HepG2 (cell line): ENCODE measurements around the gene GDPD5. TPM values are rescaled to one million over a fixed set of nuclear protein-coding genes. Genes with fewer than 3 reads are reported as not detected.

Experiments
- ATAC-seq: fragments of 200-7000 bp; cut with Tn5 transposase; 3 replicates; pipeline ENCODE4 v1.9.1; 2020; ENCODE audit warnings: mild to moderate bottlenecking, moderate library complexity
- BruUV-seq: library from RNA; stranded (reverse); fragments of 400-500 nt; replicated peaks from 2 replicates; lab custom pipeline; 2021; lab: Mats Ljungman, UMichigan
- CTCF ChIA-PET: fragments of 300-600 bp; formaldehyde crosslinking; extraction: SDS; loops from one replicate; lab custom pipeline; 2021; ENCODE audit warnings: low total read pairs, inconsistent platforms, low intra/inter-chr PET ratio; lab: Yijun Ruan, JAX
- POLR2A ChIA-PET: fragments of 350-600 bp; sonication (Branson Sonifier 250); formaldehyde crosslinking; loops from one replicate; lab custom pipeline; 2020; ENCODE audit warnings: antibody characterized with exemption, inconsistent platforms; lab: Yijun Ruan, JAX
- DNase-seq: peaks from one replicate; pipeline ENCODE4 v3.0.0-alpha.2; 2015; ENCODE audit warnings: low spot score
- FAIRE-seq: peaks from 3 replicates; lab custom pipeline; 2011; peaks lifted over from hg19 to GRCh38; lab: Jason Lieb, UNC
- H2AFZ ChIP-seq: one replicate; pipeline ENCODE4 v1.6.1; 2011; ENCODE audit warnings: low read length, inconsistent platforms
- H3K27ac ChIP-seq: fragments of 300-600 bp; 3 replicates; pipeline ENCODE4 v1.8.0; 2011; ENCODE audit warnings: mixed run types, mild to moderate bottlenecking, mixed read lengths, low read length, inconsistent platforms; ENCODE audit not compliant: insufficient read depth; ENCODE audit errors: extremely low read length
- H3K27me3 ChIP-seq, 2 experiments: fragments of 200-600 bp in 1 of 2; 2 replicates in 1 of 2; 3 replicates in 1 of 2; pipeline versions ENCODE4 v1.6.0 to v1.8.0; 2011; ENCODE audit warnings: low read length in 2 of 2, mild to moderate bottlenecking in 2 of 2, moderate library complexity in 2 of 2, inconsistent platforms in 1 of 2; ENCODE audit not compliant: insufficient read depth in 2 of 2, control insufficient read depth in 1 of 2
- H3K36me3 ChIP-seq, 2 experiments: fragments of 200-600 bp in 1 of 2; replicated peaks in 1 of 2; 2 replicates in 1 of 2; 3 replicates in 1 of 2; pipeline versions ENCODE4 v1.5.1 to v1.8.0; 2011; ENCODE audit warnings: low read length in 2 of 2, inconsistent platforms in 1 of 2; ENCODE audit not compliant: insufficient read depth in 2 of 2, control insufficient read depth in 1 of 2
- H3K4me1 ChIP-seq: 2 replicates; pipeline ENCODE4 v1.5.1; 2012; ENCODE audit warnings: low read length, inconsistent platforms; ENCODE audit not compliant: insufficient read depth
- H3K4me2 ChIP-seq: 2 replicates; pipeline ENCODE4 v1.6.0; 2011; ENCODE audit warnings: low read depth, low read length, inconsistent platforms
- H3K4me3 ChIP-seq, 3 experiments: fragments of 200-600 bp in 1 of 3; sonication (generic), shearing (Covaris generic) in 1 of 3; replicated peaks in 1 of 3; 2 replicates each; pipeline ENCODE4 v1.5.1; 2011 to 2016; ENCODE audit warnings: low read length in 3 of 3, inconsistent platforms in 2 of 3, low read depth in 2 of 3, mild to moderate bottlenecking in 2 of 3, control low read depth in 1 of 3, mixed read lengths in 1 of 3; ENCODE audit not compliant: insufficient read depth in 1 of 3
- H3K79me2 ChIP-seq: one replicate; pipeline ENCODE4 v1.6.1; 2011; ENCODE audit warnings: low read length, inconsistent platforms; ENCODE audit not compliant: insufficient read depth
- H3K9ac ChIP-seq: 2 replicates; pipeline ENCODE4 v1.6.0; 2011; ENCODE audit warnings: mild to moderate bottlenecking, low read depth, low read length, inconsistent platforms; ENCODE audit not compliant: insufficient read depth
- H3K9me3 ChIP-seq: 2 replicates; pipeline ENCODE4 v1.5.1; 2012; ENCODE audit warnings: mild to moderate bottlenecking, low read length
- H4K20me1 ChIP-seq: 2 replicates; pipeline ENCODE4 v1.6.0; 2011; ENCODE audit warnings: inconsistent platforms, mild to moderate bottlenecking, low read length, moderate library complexity; ENCODE audit not compliant: insufficient read depth
- CEBPB ChIP-seq: IDR thresholded peaks from 2 replicates; pipeline ENCODE4 v1.6.1; 2011; ENCODE audit warnings: low read depth, low read length, improper control_type of control experiment, borderline replicate concordance
- JARID2 ChIP-seq: sonication (generic); formaldehyde crosslinking; IDR thresholded peaks from 2 replicates; pipeline ENCODE4 v1.8.1; 2023; ENCODE audit warnings: missing genetic modification reagents, inconsistent platforms; ENCODE audit not compliant: insufficient replicate concordance
- SAP130 ChIP-seq: IDR thresholded peaks from 2 replicates; pipeline ENCODE4 v1.6.1; 2016; ENCODE audit warnings: low read depth
- ZKSCAN1 ChIP-seq: fragments of 150-350 bp; IDR thresholded peaks from 2 replicates; pipeline ENCODE4 v1.6.1; 2014; ENCODE audit warnings: low read length
- ZKSCAN8 ChIP-seq: IDR thresholded peaks from 2 replicates; pipeline ENCODE4 v1.6.1; 2016; ENCODE audit warnings: borderline replicate concordance, missing genetic modification reagents, missing compliant biosample characterization
- ZNF329 ChIP-seq: sonication (generic); formaldehyde crosslinking; IDR thresholded peaks from 2 replicates; pipeline ENCODE4 v1.9.0; 2021; ENCODE audit warnings: low read depth, mild to moderate bottlenecking, missing genetic modification reagents
- WGBS: methylation state at CpG from one replicate; pipeline ENCODE4 v1.1.6; 2017; ENCODE audit warnings: low lambda C conversion rate; 5-methylcytosine and 5-hydroxymethylcytosine counted together
- in situ Hi-C: cut with HindIII; loops from 2 replicates; pipeline ENCODE4 v1.10.0; 2017; ENCODE audit warnings: low pct_unique_long_range_greater_than_20kb; ENCODE audit not compliant: extremely low pct_ligation_motif_present
- intact Hi-C: fragments of 100-400 bp; cut with micrococcal nuclease; formaldehyde crosslinking; loops from one replicate; pipeline ENCODE4 v1.10.0; 2022; ENCODE audit not compliant: unreplicated experiment
- polyA plus RNA-seq, 8 experiments: library from polyadenylated mRNA; depleted of rRNA in 3 of 8; stranded (reverse) in 7 of 8; unstranded in 1 of 8; fragments of >200 nt; fragmentation: Illumina TruSeq in 4 of 8; extraction: Trizol in 4 of 8; gene quantifications; 2 replicates each; pipeline versions ENCODE4 v1.2.1 to v1.2.3, GENCODE V29; 2011 to 2016; ENCODE audit warnings: low read depth in 4 of 8, missing spikeins in 1 of 8, mixed read lengths in 1 of 8; ENCODE audit not compliant: insufficient read depth in 1 of 8
- total RNA-seq, 5 experiments: library from RNA; depleted of rRNA; stranded (reverse); fragments of >200 nt; fragmentation: Illumina TruSeq; extraction: Trizol; gene quantifications; 2 replicates each; pipeline ENCODE4 v1.2.3, GENCODE V29; 2016; ENCODE audit warnings: low read depth in 1 of 5

The GDPD5 gene
- total and polyA plus RNA-seq, 2 of the 13 experiments (the other 11 are each of a cell fraction or from before 2014, with no cell fraction given) = 55.0 to 67.5 TPM

- in situ Hi-C loops (no loop called here), intact Hi-C loops (no loop called here)
- no TSS peak for BruUV-seq
- POLR2A ChIA-PET = interaction anchor here (1.9 kb wide), 1 partner anchor 13 kb away, joined by 5 read pairs; no protein-coding TSS in a partner anchor
- peak; percentile 32; the same call in 1 of the 2 replicates for TF ChIP-seq ZKSCAN1
- no peak for TF ChIP-seq ZNF329
- TF ChIP-seq JARID2 (CRISPR knock-in tag) = no peak
- Histone ChIP-seq H2AFZ (no peak overlapping the region), H3K36me3 (peaks cover 4 to 27% of the 10 kb centered on the region in 2 experiments; a peak in 3 of 5 replicates), H3K27me3 (no peaks in the 10 kb centered on the region), H3K4me2 (no peak overlapping the region), H3K4me3 (no peak overlapping the region), H3K27ac (peak overlapping the region; percentile 9), H3K79me2 (peaks cover 32% of the 10 kb centered on the region), H3K9ac (no peak overlapping the region), H3K9me3 (no peaks in the 10 kb centered on the region), H4K20me1 (peaks cover 10% of the 10 kb centered on the region), H3K4me1 (peaks cover 85% of the 10 kb centered on the region)
- DNase-seq (no peak), FAIRE-seq (no peak), ATAC-seq (no peak)
- CTCF ChIA-PET = no interaction called here
- 94% methylated on average over 11 of the region's 11 CpGs for WGBS
Observed at GRCh38 chr11:75505916-75506692, 19.6 kb downstream of the GDPD5 start.

GRCh38 chr11:75504501-75504900, 21.2 kb downstream of the GDPD5 start:
- BruUV-seq = no TSS peak
- intact Hi-C loops (no loop called here), in situ Hi-C loops (no loop called here)
- H2AFZ ChIP-seq = no peak overlapping the region
- H3K9me3 ChIP-seq = no peaks in the 10 kb centered on the region
- H3K36me3 ChIP-seq = peaks cover 4 to 28% of the 10 kb centered on the region in 2 experiments; a peak in 3 of 5 replicates
- H4K20me1 ChIP-seq = peaks cover 13% of the 10 kb centered on the region
- H3K9ac ChIP-seq = no peak overlapping the region
- no peak overlapping the region for H3K4me2 ChIP-seq
- no peak for FAIRE-seq
- no peak for ATAC-seq
- H3K27me3 ChIP-seq = no peaks in the 10 kb centered on the region
- POLR2A ChIA-PET = interaction anchor here (1.0 to 1.3 kb wide), 2 partner anchors 14 to 21 kb away, joined by 3 read pairs; partner anchors contain the start of gene GDPD5
- 95% methylated on average over 5 of the region's 5 CpGs for WGBS
- H3K4me1 ChIP-seq = peaks cover 85% of the 10 kb centered on the region
- CTCF ChIA-PET = no interaction called here
- no peak overlapping the region for H3K27ac ChIP-seq
- H3K79me2 ChIP-seq = peaks cover 27% of the 10 kb centered on the region
- H3K4me3 ChIP-seq = no peak overlapping the region
- peak; percentile 35; the same call in 1 of the 2 replicates for TF ChIP-seq CEBPB
- TF ChIP-seq SAP130 = no peak
- TF ChIP-seq ZKSCAN8 (CRISPR knock-in tag) = no peak
- DNase-seq = no peak
